ENCODE data around the gene NOS1. TPM values are rescaled to one million over a fixed set of nuclear protein-coding genes. Genes with fewer than 3 reads are reported as not detected.

The NOS1 gene
- total RNA-seq, 2 donors from 2014 or later, result 2.6 to 8.3 TPM

GRCh38 chr12:117367006-117367638, 5.7 kb upstream of the NOS1 start:
- Histone ChIP-seq H3K27me3 (replicated peaks; ENCODE audit: insufficient read depth) (no peaks in the 10 kb centered on the region), H3K4me1 (replicated peaks) (no peaks in the 10 kb centered on the region), H3K4me3 (no peak overlapping the region), H3K36me3 (no peaks in the 10 kb centered on the region), H3K27ac (no peak overlapping the region), H3K9me3 (no peaks in the 10 kb centered on the region)
- peak; percentile 88 for DNase-seq (ENCODE audit: low spot score)
- no peak for TF ChIP-seq POLR2A (IDR thresholded peaks at IDR 0.05)
- TF ChIP-seq, protein P1, sequence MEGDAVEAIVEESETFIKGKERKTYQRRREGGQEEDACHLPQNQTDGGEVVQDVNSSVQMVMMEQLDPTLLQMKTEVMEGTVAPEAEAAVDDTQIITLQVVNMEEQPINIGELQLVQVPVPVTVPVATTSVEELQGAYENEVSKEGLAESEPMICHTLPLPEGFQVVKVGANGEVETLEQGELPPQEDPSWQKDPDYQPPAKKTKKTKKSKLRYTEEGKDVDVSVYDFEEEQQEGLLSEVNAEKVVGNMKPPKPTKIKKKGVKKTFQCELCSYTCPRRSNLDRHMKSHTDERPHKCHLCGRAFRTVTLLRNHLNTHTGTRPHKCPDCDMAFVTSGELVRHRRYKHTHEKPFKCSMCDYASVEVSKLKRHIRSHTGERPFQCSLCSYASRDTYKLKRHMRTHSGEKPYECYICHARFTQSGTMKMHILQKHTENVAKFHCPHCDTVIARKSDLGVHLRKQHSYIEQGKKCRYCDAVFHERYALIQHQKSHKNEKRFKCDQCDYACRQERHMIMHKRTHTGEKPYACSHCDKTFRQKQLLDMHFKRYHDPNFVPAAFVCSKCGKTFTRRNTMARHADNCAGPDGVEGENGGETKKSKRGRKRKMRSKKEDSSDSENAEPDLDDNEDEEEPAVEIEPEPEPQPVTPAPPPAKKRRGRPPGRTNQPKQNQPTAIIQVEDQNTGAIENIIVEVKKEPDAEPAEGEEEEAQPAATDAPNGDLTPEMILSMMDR (IDR thresholded peaks at IDR 0.05), result peak; percentile 74 to 93 (median 90)
- peak; percentile 8 for TF ChIP-seq POLR2AphosphoS5 (IDR thresholded peaks at IDR 0.05)
- WGBS, result 17% methylated on average over 12 of the region's 12 CpGs
- intact Hi-C loops (cut with DNase I), result loop anchor here (1.0 to 10.0 kb wide), 3 partner anchors 152 to 470 kb away; no protein-coding TSS in a partner anchor

DNA sequence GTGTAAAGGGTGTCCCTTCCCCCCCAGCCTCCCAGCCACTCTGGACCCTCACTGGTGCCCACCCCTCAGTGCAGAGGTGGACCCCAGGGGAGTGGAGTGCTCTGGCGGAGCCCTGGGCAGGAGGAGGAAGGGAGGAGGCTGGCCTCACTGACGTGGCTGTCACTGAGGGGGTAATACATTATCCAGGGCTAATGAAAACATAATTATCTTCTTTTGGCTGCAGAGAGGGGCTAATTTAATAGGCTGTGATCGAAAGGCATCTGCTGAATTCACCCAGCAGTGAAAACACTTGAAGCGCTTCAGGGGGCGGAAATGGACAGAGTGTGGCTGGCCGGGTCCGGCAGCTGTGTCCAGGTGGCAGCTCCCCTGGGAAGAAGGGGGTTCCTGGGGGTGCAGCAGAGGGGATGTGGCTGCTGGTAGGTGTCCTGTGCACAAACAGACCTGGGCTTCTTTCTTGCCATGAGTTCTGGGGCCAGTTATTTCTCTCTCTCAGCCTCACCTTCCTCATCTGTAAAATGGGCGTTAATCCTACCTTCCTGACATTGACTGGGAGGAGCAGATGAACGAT, 3.7 kb upstream of the NOS1 start:
- H3K9me3 ChIP-seq, result no peaks in the 10 kb centered on the region
- H3K4me1 ChIP-seq (replicated peaks), result no peaks in the 10 kb centered on the region
- 43% methylated on average over 9 of the region's 9 CpGs for WGBS
- TF ChIP-seq POLR2AphosphoS5 (IDR thresholded peaks at IDR 0.05) (no peak), POLR2A (IDR thresholded peaks at IDR 0.05) (no peak)
- TF ChIP-seq, protein P1 (IDR thresholded peaks at IDR 0.05), result no peak
- no peaks in the 10 kb centered on the region for H3K36me3 ChIP-seq
- no peak overlapping the region for H3K27ac ChIP-seq
- intact Hi-C loops (cut with DNase I), result loop anchor here (10.0 kb wide), 1 partner anchor 150 kb away; no protein-coding TSS in a partner anchor
- H3K4me3 ChIP-seq, result no peak overlapping the region
- DNase-seq (ENCODE audit: low spot score), result no peak
- peaks cover 10% of the 10 kb centered on the region for H3K27me3 ChIP-seq (replicated peaks; ENCODE audit: insufficient read depth)

DNA sequence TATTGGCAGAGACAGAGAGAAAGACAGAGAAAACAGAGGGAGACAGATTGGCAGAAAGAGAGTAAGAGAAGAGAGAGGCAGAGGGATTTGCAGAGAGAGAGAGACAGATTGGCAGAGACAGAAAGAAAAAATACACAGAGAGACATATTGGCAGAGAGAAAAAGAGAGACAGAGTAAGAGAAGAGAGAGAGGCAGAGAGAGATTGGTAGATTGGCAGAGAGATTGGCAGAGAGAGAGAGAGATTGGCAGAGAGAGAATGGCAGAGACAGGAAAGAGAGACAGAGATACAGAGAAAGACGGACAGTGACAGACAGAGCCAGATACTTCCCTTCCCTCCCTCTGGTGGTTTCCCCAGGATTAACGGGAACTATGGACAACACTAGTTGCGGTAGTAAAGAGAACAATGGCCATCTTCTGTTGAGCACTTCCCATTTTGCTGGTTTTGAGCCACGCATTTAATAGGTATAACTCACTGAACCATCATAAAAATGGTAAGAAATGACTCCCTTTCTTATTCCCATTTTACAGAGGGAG, 2.6 kb upstream of the NOS1 start:
- H3K9me3 ChIP-seq, result no peaks in the 10 kb centered on the region
- TF ChIP-seq POLR2AphosphoS5 (IDR thresholded peaks at IDR 0.05), result no peak
- TF ChIP-seq, protein P1 (IDR thresholded peaks at IDR 0.05), result no peak
- no peak for TF ChIP-seq POLR2A (IDR thresholded peaks at IDR 0.05)
- WGBS, result 28% methylated on average over 4 of the region's 4 CpGs
- no peak overlapping the region for H3K27ac ChIP-seq
- no peaks in the 10 kb centered on the region for H3K4me1 ChIP-seq (replicated peaks)
- DNase-seq (ENCODE audit: low spot score), result no peak
- intact Hi-C loops (cut with DNase I), result loop anchor here (10.0 kb wide), 1 partner anchor 149 kb away; no protein-coding TSS in a partner anchor
- H3K27me3 ChIP-seq (replicated peaks; ENCODE audit: insufficient read depth), result peaks cover 12% of the 10 kb centered on the region
- H3K36me3 ChIP-seq, result no peaks in the 10 kb centered on the region
- no peak overlapping the region for H3K4me3 ChIP-seq

GRCh38 chr12:117363056-117363662, 1.7 kb upstream of the NOS1 start:
- no peak for TF ChIP-seq POLR2A (IDR thresholded peaks at IDR 0.05)
- no peaks in the 10 kb centered on the region for H3K9me3 ChIP-seq
- no peaks in the 10 kb centered on the region for H3K4me1 ChIP-seq (replicated peaks)
- intact Hi-C loops (cut with DNase I), result loop anchor here (10.0 kb wide), 1 partner anchor 148 kb away; no protein-coding TSS in a partner anchor
- 50% methylated on average over 10 of the region's 10 CpGs for WGBS
- no peak overlapping the region for H3K4me3 ChIP-seq
- H3K27ac ChIP-seq, result no peak overlapping the region
- H3K27me3 ChIP-seq (replicated peaks; ENCODE audit: insufficient read depth), result peaks cover 12% of the 10 kb centered on the region
- H3K36me3 ChIP-seq, result no peaks in the 10 kb centered on the region
- no peak for DNase-seq (ENCODE audit: low spot score)

DNA sequence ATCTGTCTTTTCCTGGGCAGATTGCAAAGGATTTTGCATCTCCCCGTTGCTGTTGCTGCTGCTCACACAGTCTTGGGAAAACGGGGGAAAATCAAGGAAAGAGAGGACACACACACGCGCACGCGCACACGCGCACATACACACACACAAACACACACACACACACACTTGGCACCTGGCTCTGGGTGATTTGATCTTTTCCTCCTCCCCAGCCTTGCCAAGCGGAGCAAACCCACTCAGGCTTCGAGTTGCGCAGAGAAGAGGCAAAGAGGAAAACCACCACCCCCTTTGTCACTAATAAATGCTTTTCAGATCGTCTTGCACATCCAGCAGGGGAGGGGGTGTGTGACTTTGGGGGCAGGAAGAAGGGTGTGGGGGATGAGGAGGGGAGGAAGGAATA, 965 bp upstream of the NOS1 start:
- H3K36me3 ChIP-seq, result no peaks in the 10 kb centered on the region
- no peak for DNase-seq (ENCODE audit: low spot score)
- H3K4me3 ChIP-seq, result no peak overlapping the region
- 68% methylated on average over 12 of the region's 12 CpGs for WGBS
- H3K4me1 ChIP-seq (replicated peaks), result no peaks in the 10 kb centered on the region
- TF ChIP-seq, protein P1 (IDR thresholded peaks at IDR 0.05), result no peak
- TF ChIP-seq POLR2AphosphoS5 (IDR thresholded peaks at IDR 0.05) (no peak), POLR2A (IDR thresholded peaks at IDR 0.05) (no peak)
- peaks cover 12% of the 10 kb centered on the region for H3K27me3 ChIP-seq (replicated peaks; ENCODE audit: insufficient read depth)
- H3K9me3 ChIP-seq, result no peaks in the 10 kb centered on the region
- intact Hi-C loops (cut with DNase I), result loop anchor here (10.0 kb wide), 1 partner anchor 148 kb away; no protein-coding TSS in a partner anchor
- no peak overlapping the region for H3K27ac ChIP-seq
